ENCODE measurements around the gene HECTD1.

Gene HECTD1

GRCh38 chr14:31162910-31163649, 44.5 kb downstream of the HECTD1 start:
- TF ChIP-seq POU2F2 (IDR thresholded peaks at IDR 0.05; ENCODE audit: low read depth, low read length) (no peak), POLR2AphosphoS5 (IDR thresholded peaks at IDR 0.05; ENCODE audit: low read depth, low read length) (no peak), TAF1 (IDR thresholded peaks at IDR 0.05; ENCODE audit: low read depth, low read length) (no peak), SPI1 (IDR thresholded peaks at IDR 0.05; ENCODE audit: low read depth, low read length) (no peak), PAX5 (IDR thresholded peaks at IDR 0.05; ENCODE audit: insufficient read depth, low read length, severe bottlenecking) (no peak), POLR2A (IDR thresholded peaks at IDR 0.05; ENCODE audit: low read depth, low read length) (no peak)
- no peak for FAIRE-seq
- DNase-seq (ENCODE audit: insufficient read length, low spot score): no peak

GRCh38 chr14:31161274-31161673, 46.3 kb downstream of the HECTD1 start:
- FAIRE-seq (no peak), DNase-seq (ENCODE audit: insufficient read length, low spot score) (no peak)
- TF ChIP-seq POLR2AphosphoS5 (IDR thresholded peaks at IDR 0.05; ENCODE audit: low read depth, low read length) (no peak), POLR2A (IDR thresholded peaks at IDR 0.05; ENCODE audit: low read depth, low read length) (no peak), TAF1 (IDR thresholded peaks at IDR 0.05; ENCODE audit: low read depth, low read length) (no peak)

DNA sequence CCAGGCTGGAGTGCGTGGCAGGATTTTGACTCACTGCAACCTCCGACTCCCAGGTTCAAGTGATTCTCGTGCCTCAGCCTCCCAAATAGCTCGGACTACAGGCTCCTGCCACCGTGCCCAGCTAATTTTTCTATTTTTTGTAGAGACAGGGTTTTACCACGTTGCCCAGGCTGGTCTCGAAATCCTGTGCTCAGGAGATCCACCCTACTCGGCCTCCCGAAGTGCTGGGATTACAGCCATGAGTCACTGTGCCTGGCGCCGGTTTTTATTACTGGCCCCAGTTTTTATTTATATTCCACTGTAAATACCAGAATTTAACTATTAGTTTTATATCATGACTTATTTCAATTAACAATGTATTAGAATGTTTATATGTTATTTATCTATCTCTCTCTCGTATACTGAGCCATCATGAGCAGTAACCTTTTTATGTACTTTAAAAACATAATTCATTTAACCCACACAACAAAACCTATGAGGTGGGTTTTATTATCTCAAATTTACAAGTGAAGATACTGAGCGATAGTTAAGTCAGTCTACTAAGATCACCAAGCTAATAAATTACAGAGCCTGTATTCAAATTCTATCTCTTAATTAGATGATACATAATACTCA, 47.8 kb downstream of the HECTD1 start:
- TF ChIP-seq PAX5 (IDR thresholded peaks at IDR 0.05; ENCODE audit: insufficient read depth, low read length, severe bottlenecking): no peak
- FAIRE-seq (no peak), DNase-seq (ENCODE audit: insufficient read length, low spot score) (no peak)

GRCh38 chr14:31154956-31155355, 52.6 kb downstream of the HECTD1 start:
- FAIRE-seq: no peak
- no peak for TF ChIP-seq PAX5 (IDR thresholded peaks at IDR 0.05; ENCODE audit: insufficient read depth, low read length, severe bottlenecking)
- no peak for TF ChIP-seq POU2F2 (IDR thresholded peaks at IDR 0.05; ENCODE audit: low read depth, low read length)
- TF ChIP-seq SPI1 (IDR thresholded peaks at IDR 0.05; ENCODE audit: low read depth, low read length): no peak
- no peak for TF ChIP-seq POLR2A (IDR thresholded peaks at IDR 0.05; ENCODE audit: low read depth, low read length)
- TF ChIP-seq TAF1 (IDR thresholded peaks at IDR 0.05; ENCODE audit: low read depth, low read length): no peak
- no peak for TF ChIP-seq POLR2AphosphoS5 (IDR thresholded peaks at IDR 0.05; ENCODE audit: low read depth, low read length)
- no peak for DNase-seq (ENCODE audit: insufficient read length, low spot score)

GRCh38 chr14:31142455-31143087, 65.0 kb downstream of the HECTD1 start:
- no peak for DNase-seq (ENCODE audit: insufficient read length, low spot score)
- FAIRE-seq: peak; percentile 9
- TF ChIP-seq SPI1 (IDR thresholded peaks at IDR 0.05; ENCODE audit: low read depth, low read length) (no peak), TAF1 (IDR thresholded peaks at IDR 0.05; ENCODE audit: low read depth, low read length) (no peak), PAX5 (IDR thresholded peaks at IDR 0.05; ENCODE audit: insufficient read depth, low read length, severe bottlenecking) (no peak), POU2F2 (IDR thresholded peaks at IDR 0.05; ENCODE audit: low read depth, low read length) (no peak), POLR2AphosphoS5 (IDR thresholded peaks at IDR 0.05; ENCODE audit: low read depth, low read length) (no peak)

DNA sequence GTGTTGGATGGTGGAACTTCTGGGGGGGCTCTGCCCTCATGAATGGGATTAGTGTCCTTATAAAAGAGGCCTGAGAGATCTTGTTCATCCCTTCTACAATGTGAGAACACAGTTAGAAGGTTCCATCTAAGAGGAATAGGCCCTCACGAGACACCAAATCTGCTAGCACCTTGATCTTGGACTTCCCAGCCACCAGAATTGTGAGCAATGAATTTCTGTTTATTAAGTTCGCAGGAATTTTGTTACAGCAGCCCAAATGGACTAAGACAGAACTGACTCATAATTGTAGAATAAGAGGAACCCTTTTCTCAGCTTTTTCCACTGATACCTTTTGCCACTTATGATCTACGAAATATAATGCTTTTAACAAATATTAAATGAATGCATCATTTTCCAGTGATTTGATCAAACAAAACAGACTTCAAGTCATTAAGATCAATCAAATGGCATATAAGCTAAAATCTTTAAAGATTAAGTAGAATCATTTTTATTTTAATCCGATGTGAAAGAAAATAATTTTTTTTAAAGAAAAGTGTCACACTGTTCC, 68.2 kb downstream of the HECTD1 start:
- no peak for FAIRE-seq
- no peak for TF ChIP-seq SPI1 (IDR thresholded peaks at IDR 0.05; ENCODE audit: low read depth, low read length)
- no peak for DNase-seq (ENCODE audit: insufficient read length, low spot score)

GRCh38 chr14:31138301-31138700, 69.3 kb downstream of the HECTD1 start:
- FAIRE-seq (no peak), DNase-seq (ENCODE audit: insufficient read length, low spot score) (no peak)
- TF ChIP-seq SPI1 (IDR thresholded peaks at IDR 0.05; ENCODE audit: low read depth, low read length) (no peak), POLR2AphosphoS5 (IDR thresholded peaks at IDR 0.05; ENCODE audit: low read depth, low read length) (no peak), POLR2A (IDR thresholded peaks at IDR 0.05; ENCODE audit: low read depth, low read length) (no peak), PAX5 (IDR thresholded peaks at IDR 0.05; ENCODE audit: insufficient read depth, low read length, severe bottlenecking) (no peak), TAF1 (IDR thresholded peaks at IDR 0.05; ENCODE audit: low read depth, low read length) (no peak), POU2F2 (IDR thresholded peaks at IDR 0.05; ENCODE audit: low read depth, low read length) (no peak)

DNA sequence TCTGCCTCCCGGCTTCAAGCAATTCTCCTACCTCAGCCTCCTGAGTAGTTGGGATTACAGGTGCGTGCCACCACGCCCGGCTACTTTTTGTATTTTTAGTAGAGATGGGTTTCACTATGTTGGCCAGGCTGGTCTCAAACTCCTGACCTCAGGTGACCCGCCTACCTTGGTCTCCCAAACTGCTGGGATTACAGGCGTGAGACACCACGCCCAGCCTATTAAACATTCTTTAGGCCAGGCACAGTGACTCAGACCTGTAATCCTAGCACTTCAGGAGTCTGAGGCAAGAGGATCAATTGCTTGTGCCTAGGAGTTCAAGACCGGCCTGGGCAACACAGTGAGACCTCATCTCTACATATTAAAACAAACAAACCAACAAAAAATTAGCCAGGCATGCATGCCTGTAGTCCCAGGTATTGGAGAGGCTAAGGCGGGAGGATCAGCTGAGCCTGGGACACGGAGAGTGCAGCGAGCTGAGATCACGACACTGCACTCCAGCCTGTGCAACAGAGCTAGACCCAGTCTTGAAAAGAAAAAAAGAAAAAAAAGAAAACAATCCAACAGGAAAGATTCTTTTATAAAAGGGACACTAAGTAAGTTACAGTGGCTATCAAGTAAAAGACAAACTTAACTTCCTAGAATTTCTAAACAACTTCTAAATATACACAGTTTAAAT, 70.2 kb downstream of the HECTD1 start:
- no peak for FAIRE-seq
- DNase-seq (ENCODE audit: insufficient read length, low spot score): no peak
- TF ChIP-seq POLR2A (IDR thresholded peaks at IDR 0.05; ENCODE audit: low read depth, low read length) (no peak), TAF1 (IDR thresholded peaks at IDR 0.05; ENCODE audit: low read depth, low read length) (no peak), POU2F2 (IDR thresholded peaks at IDR 0.05; ENCODE audit: low read depth, low read length) (no peak), POLR2AphosphoS5 (IDR thresholded peaks at IDR 0.05; ENCODE audit: low read depth, low read length) (no peak), SPI1 (IDR thresholded peaks at IDR 0.05; ENCODE audit: low read depth, low read length) (no peak), PAX5 (IDR thresholded peaks at IDR 0.05; ENCODE audit: insufficient read depth, low read length, severe bottlenecking) (no peak)

- TF ChIP-seq SPI1 (IDR thresholded peaks at IDR 0.05; ENCODE audit: low read depth, low read length): no peak
- no peak for TF ChIP-seq POLR2A (IDR thresholded peaks at IDR 0.05; ENCODE audit: low read depth, low read length)
- no peak for TF ChIP-seq TAF1 (IDR thresholded peaks at IDR 0.05; ENCODE audit: low read depth, low read length)
- no peak for TF ChIP-seq POU2F2 (IDR thresholded peaks at IDR 0.05; ENCODE audit: low read depth, low read length)
- no peak for TF ChIP-seq PAX5 (IDR thresholded peaks at IDR 0.05; ENCODE audit: insufficient read depth, low read length, severe bottlenecking)
- TF ChIP-seq POLR2AphosphoS5 (IDR thresholded peaks at IDR 0.05; ENCODE audit: low read depth, low read length): no peak
- DNase-seq (ENCODE audit: insufficient read length, low spot score) (no peak), FAIRE-seq (no peak)
Measured at GRCh38 chr14:31133133-31133532, 74.5 kb downstream of the HECTD1 start.

Measured in GM12891 (cell line).